ENCODE measurements around the gene MICOS13.

- TF ChIP-seq EZH2phosphoT487 (IDR thresholded peaks at IDR 0.05; ENCODE audit: borderline replicate concordance): no peak
- no peak for TF ChIP-seq CTCF (conservative IDR thresholded peaks at IDR 0.05; ENCODE audit: low read length)
These were observed 51.9 kb downstream of the MICOS13 start for GRCh38 chr19:5628461-5628860.
